GOT3 (cell line): ENCODE measurements around the gene PTCD1.
"Not testable (repeated sequence)": the region's sequence is repeated elsewhere in the genome, so short reads cannot be mapped to it uniquely, and the experiment has no call there.

Experiments used
- DNase-seq: peaks from one replicate; lab custom pipeline; 2025; ENCODE audit warnings: mixed read lengths; lab: John Stamatoyannopoulos, UW

Gene PTCD1

GRCh38 chr7:99448855-99449254 is 10.3 kb upstream of the PTCD1 start:
- DNase-seq, result no peak

DNA sequence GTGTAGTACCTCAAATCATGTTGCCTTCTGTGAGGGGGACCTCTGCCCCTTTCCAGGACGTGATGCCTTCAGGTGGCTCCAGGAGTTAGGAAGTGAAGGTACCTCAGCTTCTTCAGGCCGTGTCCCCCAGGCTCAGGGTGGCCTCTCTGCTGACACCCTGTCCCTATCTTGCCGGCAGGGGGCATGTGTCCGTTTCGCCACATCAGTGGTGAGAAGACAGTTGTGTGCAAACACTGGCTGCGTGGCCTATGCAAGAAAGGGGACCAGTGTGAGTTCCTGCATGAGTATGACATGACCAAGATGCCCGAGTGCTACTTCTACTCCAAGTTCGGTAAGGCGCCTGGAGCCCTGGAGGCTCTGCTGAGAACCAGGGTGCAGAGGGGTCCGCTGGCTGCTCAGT is 9.3 kb upstream of the PTCD1 start:
- no peak for DNase-seq

- no peak for DNase-seq
Observed at GRCh38 chr7:99446096-99446495, 7.5 kb upstream of the PTCD1 start.

GRCh38 chr7:99440195-99440594 is 1.6 kb upstream of the PTCD1 start:
- no peak for DNase-seq

DNA sequence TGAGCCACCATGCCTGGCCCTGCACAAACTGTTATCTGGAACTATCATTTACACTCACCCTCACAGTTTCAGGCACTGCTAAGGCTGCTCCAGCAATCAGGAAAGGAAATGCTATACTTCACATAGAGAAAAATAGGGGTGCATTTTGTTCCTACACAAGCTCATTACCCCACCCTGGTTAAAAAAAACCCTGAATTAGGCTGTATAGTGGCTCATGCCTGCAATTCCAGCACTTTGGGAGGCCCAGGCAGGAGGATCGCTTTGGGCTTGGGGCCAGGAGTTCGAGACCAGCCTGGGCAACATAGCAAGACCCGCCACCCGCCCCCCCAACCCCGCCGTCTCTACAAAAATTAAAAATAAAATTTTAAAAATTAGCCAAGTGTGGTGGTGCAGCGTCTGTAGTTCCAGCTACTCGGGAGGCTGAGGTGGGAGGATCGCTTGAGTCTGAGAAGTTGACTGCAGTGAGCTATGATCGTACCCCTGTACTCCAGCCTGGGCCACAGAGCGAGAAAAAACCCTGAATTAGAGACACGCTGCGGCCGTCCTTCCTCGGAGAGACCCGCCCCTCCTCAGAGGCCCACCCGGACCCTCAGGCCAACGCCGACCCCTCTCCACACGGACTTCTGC is 539 bp downstream of the PTCD1 start:
- no peak for DNase-seq

DNA sequence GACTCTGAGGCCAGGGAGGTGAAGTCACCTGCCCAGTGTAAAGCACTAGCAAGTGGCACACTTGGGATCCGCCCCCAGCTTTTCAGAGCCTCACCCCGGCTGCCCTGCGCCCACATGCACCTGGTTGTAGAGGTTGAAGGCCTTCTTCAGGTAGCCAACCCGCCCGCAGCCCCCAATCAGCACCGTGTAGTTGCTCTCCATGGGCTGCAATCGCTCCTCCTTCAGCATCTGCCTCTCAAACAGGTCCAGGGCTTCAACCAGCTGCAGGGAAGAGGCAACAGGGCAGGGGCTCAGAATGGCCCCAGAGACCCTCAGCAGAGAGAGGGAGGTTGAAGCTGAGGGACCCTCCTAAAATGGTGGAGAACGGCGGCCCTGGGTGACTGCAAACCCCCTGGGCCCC is 5.4 kb downstream of the PTCD1 start:
- no peak for DNase-seq

DNA sequence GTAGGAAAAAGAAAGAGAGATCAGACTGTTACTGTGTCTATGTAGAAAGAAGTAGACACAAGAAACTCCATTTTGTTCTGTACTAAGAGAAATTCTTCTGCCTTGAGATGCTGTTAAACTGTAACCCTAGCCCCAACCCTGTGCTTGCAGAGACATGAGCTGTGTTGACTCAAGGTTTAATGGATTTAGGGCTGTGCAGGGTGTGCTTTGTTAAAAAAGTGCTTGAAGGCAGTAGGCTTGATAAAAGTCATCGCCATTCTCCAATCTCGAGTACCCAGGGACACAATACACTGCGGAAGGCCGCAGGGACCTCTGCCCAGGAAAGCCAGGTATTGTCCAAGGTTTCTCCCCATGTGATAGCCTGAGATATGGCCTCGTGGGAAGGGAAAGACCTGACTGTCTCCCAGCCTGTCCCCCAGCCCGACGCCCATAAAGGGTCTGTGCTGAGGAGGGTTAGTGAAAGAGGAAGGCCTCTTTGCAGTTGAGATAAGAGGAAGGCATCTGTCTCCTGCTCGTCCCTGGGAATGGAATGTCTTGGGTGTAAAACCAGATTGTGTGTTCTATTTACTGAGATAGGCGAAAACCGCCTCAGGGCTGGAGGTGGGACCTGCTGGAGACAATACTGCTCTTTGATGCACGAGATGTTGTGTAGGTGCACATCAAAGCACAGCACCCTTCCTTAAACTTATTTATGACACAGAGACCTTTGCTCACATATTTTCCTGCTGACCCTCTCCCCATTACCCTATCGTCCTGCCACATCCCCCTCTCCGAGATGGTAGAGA is 6.7 kb downstream of the PTCD1 start:
- DNase-seq, result not testable (repeated sequence)

- DNase-seq, result no peak
Observed at GRCh38 chr7:99429756-99430155, 8.8 kb downstream of the PTCD1 start.

- no peak for DNase-seq
Observed at GRCh38 chr7:99428972-99429566, 9.5 kb downstream of the PTCD1 start.

- DNase-seq, result no peak
Observed at GRCh38 chr7:99424932-99425730, 13.5 kb downstream of the PTCD1 start.

GRCh38 chr7:99422625-99423024 is 16.0 kb downstream of the PTCD1 start:
- DNase-seq, result no peak

GRCh38 chr7:99422186-99422585 is 16.4 kb downstream of the PTCD1 start:
- no peak for DNase-seq

- no peak for DNase-seq
Observed at GRCh38 chr7:99420986-99421385, 17.6 kb downstream of the PTCD1 start.

- no peak for DNase-seq
Observed at GRCh38 chr7:99420213-99420612, 18.4 kb downstream of the PTCD1 start.

DNA sequence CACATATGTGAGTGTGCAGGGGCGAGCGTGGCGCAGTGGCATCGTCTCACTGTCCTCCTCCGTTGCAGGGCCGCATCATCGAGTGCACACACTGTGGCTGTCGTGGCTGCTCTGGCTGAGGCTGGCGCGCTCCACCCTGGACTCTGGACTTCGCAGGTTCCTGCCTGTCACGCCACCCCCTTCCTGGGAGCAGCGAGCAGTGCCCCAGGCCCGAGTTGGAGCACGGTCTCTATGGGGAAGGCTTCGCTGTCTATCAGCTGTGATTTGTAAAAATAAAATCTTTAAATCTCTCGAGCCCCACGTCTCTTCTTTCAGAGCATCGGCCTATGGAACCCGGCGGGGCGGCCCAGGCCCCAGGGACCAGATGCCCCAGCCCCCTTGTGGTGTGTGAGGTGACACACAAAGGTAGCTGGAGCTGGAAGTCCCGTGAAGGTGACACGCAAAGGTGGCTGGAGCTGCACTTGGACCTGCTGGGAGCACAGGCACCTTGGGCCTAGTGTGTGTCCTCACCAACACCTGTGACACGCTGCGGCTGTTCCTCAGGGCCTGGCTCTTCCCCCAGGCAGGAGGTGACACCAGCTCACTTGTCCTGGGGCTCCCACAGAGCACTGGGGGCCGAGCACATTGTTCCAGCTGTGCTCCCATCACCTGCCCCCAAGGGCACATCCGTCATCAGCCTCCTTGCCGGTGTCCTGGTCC is 19.1 kb downstream of the PTCD1 start:
- DNase-seq, result no peak

DNA sequence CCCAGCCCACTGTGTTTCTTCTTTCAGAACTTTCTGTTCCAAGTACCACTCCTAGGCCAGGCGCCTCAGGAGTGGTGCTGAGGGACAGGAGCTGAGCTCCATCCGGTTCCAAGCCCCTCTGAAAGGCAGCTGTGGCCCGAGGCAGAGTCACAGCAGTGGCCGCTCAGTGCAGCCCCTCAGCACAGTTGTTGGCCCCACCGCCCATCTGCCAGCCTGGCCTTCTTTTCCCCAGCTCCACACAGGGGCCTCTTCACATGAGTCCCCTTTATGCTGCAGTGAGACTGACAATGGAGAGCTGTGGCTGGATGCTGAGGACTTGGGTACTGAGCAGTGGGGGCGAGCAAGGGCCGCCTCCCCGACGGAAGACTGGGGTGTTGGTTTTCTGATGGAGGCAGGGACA is 20.3 kb downstream of the PTCD1 start:
- no peak for DNase-seq

- not testable (repeated sequence) for DNase-seq
Observed at GRCh38 chr7:99415513-99416127, 23.0 kb downstream of the PTCD1 start.

DNA sequence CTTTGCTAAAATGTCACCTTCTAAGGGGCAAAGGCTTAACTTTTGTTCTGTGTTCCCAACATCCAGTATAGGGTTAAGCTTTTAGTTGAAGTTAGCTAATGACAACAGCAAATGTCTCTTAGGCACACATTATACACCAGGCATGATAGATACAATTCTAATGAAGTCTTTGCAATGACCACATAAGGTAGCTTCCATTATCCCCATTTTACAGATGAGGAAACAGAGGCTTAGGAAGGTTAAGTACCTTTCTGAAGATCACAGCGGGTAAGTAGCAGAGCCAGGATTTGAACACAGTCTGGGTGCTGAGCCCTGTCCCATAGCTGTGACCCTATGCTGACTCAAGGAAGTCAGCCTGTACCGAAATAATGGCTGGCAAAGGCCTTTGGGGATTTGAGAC is 28.0 kb downstream of the PTCD1 start:
- no peak for DNase-seq

- DNase-seq, result no peak
Observed at GRCh38 chr7:99409806-99410205, 28.8 kb downstream of the PTCD1 start.

DNA sequence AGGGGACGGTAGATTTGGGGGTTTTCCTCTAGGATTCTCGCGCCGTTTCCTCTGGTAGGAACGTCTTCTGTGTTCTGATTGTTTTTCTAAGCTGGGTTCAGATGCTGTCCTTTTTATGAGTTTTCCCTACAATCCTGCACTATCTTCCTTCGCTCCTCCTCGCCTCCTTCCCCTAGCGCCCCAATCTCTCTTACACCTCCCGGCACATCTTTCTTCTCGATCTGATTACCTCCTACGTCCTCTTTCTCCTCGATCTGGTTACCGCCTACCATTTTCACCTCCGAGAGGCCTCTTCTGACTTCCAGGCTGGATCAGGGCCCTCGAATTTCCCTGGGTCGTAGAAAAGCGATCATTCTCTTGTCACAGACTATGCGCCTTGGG is 29.4 kb downstream of the PTCD1 start:
- no peak for DNase-seq

GRCh38 chr7:99408379-99409191 is 30.0 kb downstream of the PTCD1 start, which contains the start of the genes BUD31 and PDAP1:
BUD31 (plus strand) TSS chr7:99408969; CDS start chr7:99411093, 2,124 bp downstream.
PDAP1 (minus strand) TSS chr7:99408597; CDS start chr7:99408548, 49 bp downstream.
- DNase-seq, result peak; percentile 85
